Left ventricle myocardium inferior (tissue), 1 donor: ENCODE measurements around the gene VGF. TPM values are rescaled to one million over a fixed set of nuclear protein-coding genes. Genes with fewer than 3 reads are reported as not detected.

ENCODE experiments used
- DNase-seq: peaks from one replicate; pipeline ENCODE4 v3.0.0-alpha.2; 2020
- H3K27ac ChIP-seq: fragments of 200-600 bp; replicated peaks from 2 replicates; pipeline ENCODE4 v1.8.0; 2021
- H3K27me3 ChIP-seq: fragments of 200-600 bp; 2 replicates; pipeline ENCODE4 v1.8.0; 2021; ENCODE audit warnings: low read depth
- H3K36me3 ChIP-seq: fragments of 200-600 bp; 2 replicates; pipeline ENCODE4 v1.8.0; 2021
- H3K4me1 ChIP-seq: fragments of 200-600 bp; 2 replicates; pipeline ENCODE4 v1.8.0; 2021
- H3K4me3 ChIP-seq: fragments of 200-600 bp; 2 replicates; pipeline ENCODE4 v1.8.0; 2021; ENCODE audit warnings: mild to moderate bottlenecking, moderate library complexity
- H3K9me3 ChIP-seq: fragments of 200-600 bp; replicated peaks from 2 replicates; pipeline ENCODE4 v1.8.0; 2021
- CTCF ChIP-seq: fragments of 200-600 bp; IDR thresholded peaks from 2 replicates; pipeline ENCODE4 v1.8.0; 2021; ENCODE audit warnings: antibody characterized with exemption, mild to moderate bottlenecking, borderline replicate concordance
- intact Hi-C: fragments of 100-400 bp; cut with micrococcal nuclease; formaldehyde crosslinking; loops from one replicate; pipeline ENCODE4 v1.11.0; 2022
- total RNA-seq: library from RNA; stranded (reverse); fragmentation: NEBNext Ultra II Directional; extraction: Animal tissue kit (Norgen Biotek cat#: 25700); gene quantifications from one replicate; pipeline ENCODE4 v1.2.1, GENCODE V29; 2021
- donor health status: DM: no; HTN: yes; CAD: no; lungs with severe emphysema.

VGF gene
- total RNA-seq, 1 donor from 2014 or later: not detected

DNA sequence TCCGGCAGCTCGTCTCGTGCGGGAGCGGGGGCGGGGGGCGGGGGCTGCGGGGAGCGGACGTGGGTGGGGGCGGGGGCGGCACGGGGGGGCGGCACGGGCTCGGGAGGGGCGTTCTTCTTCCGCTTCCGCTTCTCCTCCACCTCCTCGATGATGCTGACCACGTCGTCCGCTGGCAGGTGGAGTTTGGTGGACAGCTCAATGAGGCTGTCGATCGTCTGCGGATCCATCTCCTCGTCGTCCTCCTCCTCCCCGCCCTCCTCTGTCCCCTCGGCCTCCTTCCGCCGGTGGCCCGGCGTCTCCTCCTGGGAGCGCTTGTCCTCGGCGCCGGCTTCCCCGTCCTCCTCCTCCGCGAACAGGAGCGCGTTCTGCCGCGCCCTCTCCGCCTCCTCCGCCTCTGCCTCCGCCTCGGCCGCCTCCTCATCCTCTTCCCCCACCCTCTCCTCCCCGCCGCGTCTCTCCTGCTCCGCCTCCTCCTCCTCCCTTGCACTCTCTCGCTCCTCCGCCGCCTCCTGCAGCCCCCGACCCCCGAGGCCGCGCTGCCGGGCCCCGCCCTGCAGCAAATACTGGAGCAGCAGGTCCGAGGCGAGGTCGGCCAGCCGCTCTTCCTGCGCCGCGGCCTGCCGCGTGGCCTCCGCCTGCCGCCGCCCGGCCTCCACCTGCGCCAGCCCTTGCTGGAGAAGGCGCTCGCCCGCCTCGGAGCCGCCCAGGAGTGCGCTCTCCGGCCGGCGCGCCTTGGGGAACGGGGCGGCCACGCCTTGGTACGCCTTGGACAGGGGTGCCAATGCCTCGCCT lies 1.9 kb downstream of the VGF start:
- peaks cover 19% of the 10 kb centered on the region for H3K36me3 ChIP-seq
- TF ChIP-seq CTCF: no peak
- no peak for DNase-seq
- intact Hi-C loops: no loop called here
- H3K27me3 ChIP-seq: peaks cover 93% of the 10 kb centered on the region
- peaks cover 41% of the 10 kb centered on the region for H3K4me1 ChIP-seq
- H3K4me3 ChIP-seq: peak overlapping the region; percentile 55
- no peaks in the 10 kb centered on the region for H3K9me3 ChIP-seq
- peak overlapping the region; percentile 33 for H3K27ac ChIP-seq

GRCh38 chr7:101162551-101163278 lies 2.7 kb downstream of the VGF start:
- intact Hi-C loops: no loop called here
- Histone ChIP-seq H3K9me3 (no peaks in the 10 kb centered on the region), H3K27me3 (peaks cover 85% of the 10 kb centered on the region), H3K4me3 (peak overlapping the region; percentile 55), H3K27ac (peak overlapping the region; percentile 52), H3K4me1 (peaks cover 41% of the 10 kb centered on the region), H3K36me3 (peaks cover 27% of the 10 kb centered on the region)
- TF ChIP-seq CTCF: no peak
- DNase-seq: peak; percentile 27

DNA sequence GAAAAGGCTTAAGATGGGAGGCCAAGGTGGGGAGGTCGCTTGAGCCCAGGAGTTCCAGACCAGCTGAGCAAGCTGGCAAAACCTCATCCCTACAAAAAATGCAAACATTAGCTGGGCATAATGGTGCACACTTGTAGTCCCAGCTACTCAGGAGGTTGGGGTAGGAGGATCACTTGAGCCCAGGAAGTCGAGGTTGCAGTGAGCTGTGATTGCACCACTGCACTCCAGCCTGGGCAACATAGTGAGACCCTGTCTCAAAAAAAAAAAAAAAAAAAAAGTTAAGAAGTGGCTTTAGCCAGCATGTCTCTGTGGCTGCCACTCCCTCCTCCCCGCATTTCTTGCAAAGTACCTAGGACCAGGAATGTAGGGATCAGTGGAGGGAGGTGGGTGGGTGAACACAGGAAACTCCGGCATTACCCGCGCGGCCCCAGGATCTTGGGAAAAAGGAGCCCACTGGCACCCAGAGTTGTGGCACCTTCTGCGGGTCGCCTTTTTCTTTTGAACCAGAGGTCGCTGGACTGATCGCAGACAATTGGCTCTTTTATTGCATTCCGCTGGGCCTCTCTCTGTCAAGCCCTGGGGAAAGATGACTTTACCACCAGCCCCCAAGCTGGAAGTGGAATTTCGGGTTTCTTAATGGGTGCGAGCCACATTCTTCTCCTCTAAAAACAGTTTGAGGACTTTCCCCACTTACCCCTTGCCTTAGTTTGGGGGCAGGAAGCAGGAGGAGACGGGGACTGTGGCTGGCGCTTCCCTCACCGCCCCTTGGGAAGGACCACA lies 3.5 kb downstream of the VGF start:
- TF ChIP-seq CTCF: no peak
- intact Hi-C loops: no loop called here
- peaks cover 35% of the 10 kb centered on the region for H3K36me3 ChIP-seq
- no peaks in the 10 kb centered on the region for H3K9me3 ChIP-seq
- no peak for DNase-seq
- no peak overlapping the region for H3K27ac ChIP-seq
- H3K4me3 ChIP-seq: peak overlapping the region; percentile 55
- peaks cover 77% of the 10 kb centered on the region for H3K27me3 ChIP-seq
- peaks cover 41% of the 10 kb centered on the region for H3K4me1 ChIP-seq

GRCh38 chr7:101160910-101161309 lies 4.5 kb downstream of the VGF start:
- Histone ChIP-seq H3K4me3 (no peak overlapping the region), H3K27me3 (peaks cover 67% of the 10 kb centered on the region), H3K27ac (no peak overlapping the region), H3K36me3 (peaks cover 35% of the 10 kb centered on the region), H3K9me3 (no peaks in the 10 kb centered on the region), H3K4me1 (peaks cover 38% of the 10 kb centered on the region)
- intact Hi-C loops: no loop called here
- no peak for DNase-seq
- no peak for TF ChIP-seq CTCF
